ENCODE measurements around the gene SERPINB1. TPM values are rescaled to one million over a fixed set of nuclear protein-coding genes. Genes with fewer than 3 reads are reported as not detected.

SERPINB1 gene
- total RNA-seq, 1 experiment from 2014 or later: 18.4 TPM

- H3K4me3 Mint-ChIP-seq: no peak overlapping the region
- no peaks in the 10 kb centered on the region for H3K9me3 ChIP-seq (ENCODE audit: control insufficient read depth, low read depth, low read length)
- H3K27ac ChIP-seq (ENCODE audit: insufficient read length, low read depth, low read length): no peak overlapping the region
- H3K79me1 ChIP-seq (ENCODE audit: insufficient read depth, low read depth, low read length, poor library complexity, severe bottlenecking): no peaks in the 10 kb centered on the region
- H3K27me3 ChIP-seq (ENCODE audit: insufficient read depth, low read length): no peaks in the 10 kb centered on the region
- no peak for TF ChIP-seq CTCF (conservative IDR thresholded peaks at IDR 0.05)
- H2BK20ac ChIP-seq (ENCODE audit: low read depth, low read length, poor library complexity, severe bottlenecking): no peak overlapping the region
- no peak overlapping the region for H3K4ac ChIP-seq (ENCODE audit: low read depth, low read length)
- H3T11ph ChIP-seq (ENCODE audit: low read length): no peak overlapping the region
- no peak overlapping the region for H2BK120ac ChIP-seq (ENCODE audit: low read depth, low read length, poor library complexity, severe bottlenecking)
- peaks cover 40 to 41% of the 10 kb centered on the region in 2 experiments for H3K4me1 Mint-ChIP-seq
- H3K27me3 Mint-ChIP-seq (ENCODE audit: low read depth): 0 out of 2 replicates have a peak, but pooled peaks cover 2% of the 10 kb centered on the region
- H3K9me3 Mint-ChIP-seq: no peaks in the 10 kb centered on the region
- peaks cover 18% of the 10 kb centered on the region; the same call in 1 of the 2 replicates for H3K4me1 ChIP-seq (ENCODE audit: insufficient read depth, low read length)
- H4K20me1 ChIP-seq (ENCODE audit: control insufficient read depth, insufficient read depth, insufficient read length): no peaks in the 10 kb centered on the region
- H4K91ac ChIP-seq (ENCODE audit: insufficient read length, low read depth, low read length): no peak overlapping the region
- no peak overlapping the region for H2BK15ac ChIP-seq (ENCODE audit: low read depth, low read length)
- no peak overlapping the region for H2BK12ac ChIP-seq (ENCODE audit: insufficient read length, low read depth, low read length)
- H3K36me3 Mint-ChIP-seq (ENCODE audit: insufficient read depth in 1 of 3, low read depth in 3 of 3): peaks cover 0 to 4% (median 3%) of the 10 kb centered on the region in 3 experiments; a peak in 3 of 7 replicates
- no peak overlapping the region for H3K9ac ChIP-seq (ENCODE audit: extremely low read depth, insufficient read length, low read length)
- peaks cover 3% of the 10 kb centered on the region for H3K23me2 ChIP-seq (ENCODE audit: insufficient read length, low read depth, low read length, poor library complexity, severe bottlenecking)
- H3K56ac ChIP-seq (ENCODE audit: insufficient read length, low read depth, low read length): no peak overlapping the region
- H4K5ac ChIP-seq (ENCODE audit: insufficient read length, low read depth, low read length): no peak overlapping the region
- no peak overlapping the region for H2AFZ ChIP-seq (ENCODE audit: low read length)
- H3K14ac ChIP-seq (ENCODE audit: insufficient read depth, low read length): no peak overlapping the region
- H3K79me2 ChIP-seq (ENCODE audit: insufficient read depth, low read length): no peaks in the 10 kb centered on the region
- H2AK5ac ChIP-seq (ENCODE audit: insufficient read length, low read length): no peak overlapping the region
- H4K8ac ChIP-seq (replicated peaks; ENCODE audit: insufficient read length, low read depth, low read length): no peak overlapping the region
- DNase-seq: no peak
- no peak overlapping the region for H3K23ac ChIP-seq (ENCODE audit: insufficient read length, low read depth, low read length)
- no peak overlapping the region for H3K27ac Mint-ChIP-seq
- no peak overlapping the region for H3K4me2 ChIP-seq (ENCODE audit: insufficient read depth, insufficient read length, low read length)
- no peak overlapping the region for H3K18ac ChIP-seq (ENCODE audit: insufficient read length, low read depth, low read length)
- no peak overlapping the region for H2BK5ac ChIP-seq (ENCODE audit: insufficient read length, low read length)
These were observed 2.3 kb upstream of the SERPINB1 start for GRCh38 chr6:2844008-2844407.
